Pulmonary artery endothelial cell (primary cell): ENCODE results near the gene GNAS. TPM values are rescaled to one million over a fixed set of nuclear protein-coding genes. Genes with fewer than 3 reads are reported as not detected.

Experiments used
- DNase-seq: peaks from one replicate; pipeline ENCODE4 v3.0.0-alpha.2; 2011; ENCODE audit warnings: low read depth, low spot score
- total RNA-seq: library from RNA; depleted of rRNA; stranded (reverse); fragments of >200 nt; gene quantifications from 2 replicates; pipeline ENCODE4 v1.2.3, GENCODE V29; 2014

The GNAS gene
- total RNA-seq, 1 donor from 2014 or later: 352 TPM

- no peak for DNase-seq
Observed at GRCh38 chr20:58853976-58854637, 1.6 kb downstream of the GNAS start.

GRCh38 chr20:58854638-58855471 lies 2.3 kb downstream of the GNAS start:
- DNase-seq: no peak

- DNase-seq: no peak
Observed at GRCh38 chr20:58855506-58856389, 3.2 kb downstream of the GNAS start.

GRCh38 chr20:58863044-58863790 lies 10.7 kb downstream of the GNAS start:
- no peak for DNase-seq

- no peak for DNase-seq
Observed at GRCh38 chr20:58864346-58864745, 11.8 kb downstream of the GNAS start.

- no peak for DNase-seq
Observed at GRCh38 chr20:58865843-58866242, 13.3 kb downstream of the GNAS start.

GRCh38 chr20:58867211-58867610 lies 14.7 kb downstream of the GNAS start:
- no peak for DNase-seq

GRCh38 chr20:58868795-58869194 lies 16.3 kb downstream of the GNAS start:
- no peak for DNase-seq

- no peak for DNase-seq
Observed at GRCh38 chr20:58869662-58870227, 17.2 kb downstream of the GNAS start.

GRCh38 chr20:58870293-58871014 lies 17.9 kb downstream of the GNAS start:
- DNase-seq: no peak

GRCh38 chr20:58871533-58872102 lies 19.1 kb downstream of the GNAS start:
- DNase-seq: no peak

GRCh38 chr20:58874469-58874868 lies 22.0 kb downstream of the GNAS start:
- DNase-seq: no peak

GRCh38 chr20:58875111-58875510 lies 22.6 kb downstream of the GNAS start:
- no peak for DNase-seq

GRCh38 chr20:58875541-58876134 lies 23.1 kb downstream of the GNAS start:
- no peak for DNase-seq

GRCh38 chr20:58876437-58876836 lies 23.9 kb downstream of the GNAS start:
- DNase-seq: no peak

GRCh38 chr20:58877050-58877975 lies 24.8 kb downstream of the GNAS start:
- no peak for DNase-seq

GRCh38 chr20:58877976-58878360 lies 25.5 kb downstream of the GNAS start:
- no peak for DNase-seq

GRCh38 chr20:58878399-58878798 lies 25.9 kb downstream of the GNAS start:
- DNase-seq: no peak
